Ishikawa (cell line): ENCODE data around the gene LYG1.
A peak's percentile ranks its signal among the peaks of the same experiment; 100 is the strongest.

ENCODE experiments used
- CEBPB ChIP-seq: IDR thresholded peaks from 2 replicates; pipeline ENCODE4 v1.6.1; 2012
- CREB1 ChIP-seq: IDR thresholded peaks from 2 replicates; pipeline ENCODE4 v1.6.1; 2012; ENCODE audit warnings: low read depth
- EGR1 ChIP-seq: IDR thresholded peaks from 2 replicates; pipeline ENCODE4 v1.6.1; 2012
- EP300 ChIP-seq: IDR thresholded peaks from 2 replicates; pipeline ENCODE4 v1.6.1; 2012; ENCODE audit warnings: borderline replicate concordance
- FOXM1 ChIP-seq: IDR thresholded peaks from 2 replicates; pipeline ENCODE4 v1.6.1; 2012; ENCODE audit warnings: low read depth, borderline replicate concordance
- MAX ChIP-seq: IDR thresholded peaks from 2 replicates; pipeline ENCODE4 v1.6.1; 2012
- NFIC ChIP-seq: IDR thresholded peaks from 2 replicates; pipeline ENCODE4 v1.6.1; 2012
- RAD21 ChIP-seq: IDR thresholded peaks from 2 replicates; pipeline ENCODE4 v1.6.1; 2012; ENCODE audit warnings: low read depth
- REST ChIP-seq: IDR thresholded peaks from 2 replicates; pipeline ENCODE4 v1.6.1; 2012; ENCODE audit warnings: low read depth, mild to moderate bottlenecking
- TAF1 ChIP-seq: IDR thresholded peaks from 2 replicates; pipeline ENCODE4 v1.6.1; 2012; ENCODE audit warnings: low read depth, mild to moderate bottlenecking
- TCF12 ChIP-seq: IDR thresholded peaks from 2 replicates; pipeline ENCODE4 v1.6.1; 2012; ENCODE audit warnings: low read depth
- TEAD4 ChIP-seq: IDR thresholded peaks from 2 replicates; pipeline ENCODE4 v1.6.1; 2012
- USF1 ChIP-seq: IDR thresholded peaks from 2 replicates; pipeline ENCODE4 v1.6.1; 2012
- YY1 ChIP-seq: IDR thresholded peaks from 2 replicates; pipeline ENCODE4 v1.6.1; 2012; ENCODE audit warnings: low read depth
- ZBTB7A ChIP-seq: IDR thresholded peaks from 2 replicates; pipeline ENCODE4 v1.6.1; 2012; ENCODE audit warnings: low read depth

Gene LYG1

GRCh38 chr2:99255491-99256318 is 45.3 kb downstream of the LYG1 start, which contains the start of gene LYG2:
Gene LYG2 (minus strand): TSS chr2:99255666. CDS start chr2:99254260, 1,406 bp downstream.
- TF ChIP-seq USF1 (peak; percentile 72), TEAD4 (no peak)

DNA sequence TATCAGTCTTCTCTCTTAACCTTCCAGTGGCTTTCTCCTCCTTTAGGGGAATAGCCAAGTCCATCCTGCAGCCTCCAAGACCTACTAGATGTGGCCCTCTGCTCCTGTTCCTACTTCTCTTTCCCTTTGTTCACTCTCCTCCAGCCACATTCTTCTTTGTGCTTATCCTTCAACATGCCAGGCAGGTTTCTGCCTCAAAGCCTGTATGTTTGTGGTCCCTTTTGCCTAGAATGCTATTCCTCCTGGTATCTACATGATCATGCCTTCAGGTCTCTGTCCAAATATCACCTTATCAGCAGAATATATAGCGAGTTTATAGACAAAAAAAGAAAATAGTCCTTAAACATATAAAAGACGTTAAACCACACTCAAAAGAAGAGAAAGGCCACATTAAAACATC is 51.0 kb downstream of the LYG1 start:
- TF ChIP-seq TAF1 (no peak), NFIC (no peak), EP300 (no peak), TEAD4 (no peak), EGR1 (no peak), YY1 (no peak), FOXM1 (no peak), MAX (no peak), CEBPB (no peak), ZBTB7A (no peak)

GRCh38 chr2:99242151-99242550 is 58.8 kb downstream of the LYG1 start:
- no peak for TF ChIP-seq MAX
- TF ChIP-seq EP300: no peak
- no peak for TF ChIP-seq FOXM1
- TF ChIP-seq YY1: no peak
- no peak for TF ChIP-seq REST
- no peak for TF ChIP-seq TCF12
- TF ChIP-seq TAF1: no peak
- no peak for TF ChIP-seq CREB1
- TF ChIP-seq USF1: no peak
- TF ChIP-seq CEBPB: no peak

- no peak for TF ChIP-seq ZBTB7A
- no peak for TF ChIP-seq EGR1
- TF ChIP-seq NFIC: no peak
- no peak for TF ChIP-seq CREB1
- no peak for TF ChIP-seq TCF12
- no peak for TF ChIP-seq FOXM1
- no peak for TF ChIP-seq USF1
- TF ChIP-seq TEAD4: no peak
- TF ChIP-seq YY1: no peak
- TF ChIP-seq TAF1: no peak
- TF ChIP-seq EP300: no peak
- no peak for TF ChIP-seq RAD21
- no peak for TF ChIP-seq MAX
- TF ChIP-seq CEBPB: no peak
- TF ChIP-seq REST: no peak
These were observed 60.6 kb downstream of the LYG1 start for GRCh38 chr2:99240431-99240830.

GRCh38 chr2:99238599-99238998 is 62.4 kb downstream of the LYG1 start:
- no peak for TF ChIP-seq TCF12
- TF ChIP-seq CEBPB: no peak
- TF ChIP-seq CREB1: no peak
- no peak for TF ChIP-seq USF1
- no peak for TF ChIP-seq TAF1
- no peak for TF ChIP-seq EP300
- TF ChIP-seq RAD21: no peak
- no peak for TF ChIP-seq TEAD4
- no peak for TF ChIP-seq REST
- no peak for TF ChIP-seq EGR1
- no peak for TF ChIP-seq NFIC
- TF ChIP-seq YY1: no peak
- TF ChIP-seq ZBTB7A: no peak
- no peak for TF ChIP-seq MAX
- TF ChIP-seq FOXM1: no peak
